SJCRH30 (cell line): Measurements from ENCODE around the gene ELMOD3. TPM values are rescaled to one million over a fixed set of nuclear protein-coding genes. Genes with fewer than 3 reads are reported as not detected.
"Not testable (repeated sequence)": the region's sequence is repeated elsewhere in the genome, so short reads cannot be mapped to it uniquely, and the experiment has no call there.

ENCODE experiments used
- DNase-seq, 2 experiments: peaks; one replicate each; pipeline ENCODE4 v3.0.0-alpha.2; 2015 to 2020
- H3K27ac ChIP-seq: fragments of 250-450 bp; sonication (Bioruptor Pico); 2 replicates; pipeline ENCODE4 v1.5.1; 2020; ENCODE audit warnings: mild to moderate bottlenecking, moderate library complexity
- H3K27me3 ChIP-seq: fragments of 250-450 bp; sonication (Bioruptor Pico); 2 replicates; pipeline ENCODE4 v1.5.1; 2020; ENCODE audit warnings: mild to moderate bottlenecking, moderate library complexity
- H3K36me3 ChIP-seq: fragments of 250-450 bp; sonication (Bioruptor Pico); 2 replicates; pipeline ENCODE4 v1.5.1; 2020; ENCODE audit warnings: mild to moderate bottlenecking, moderate library complexity
- H3K4me1 ChIP-seq: fragments of 250-450 bp; sonication (Bioruptor Pico); 2 replicates; pipeline ENCODE4 v1.5.1; 2020; ENCODE audit warnings: mild to moderate bottlenecking, moderate library complexity
- H3K4me3 ChIP-seq: fragments of 250-450 bp; sonication (Bioruptor Pico); 2 replicates; pipeline ENCODE4 v1.5.1; 2020; ENCODE audit warnings: mild to moderate bottlenecking, moderate library complexity
- H3K9me3 ChIP-seq: fragments of 250-450 bp; sonication (Bioruptor Pico); replicated peaks from 2 replicates; pipeline ENCODE4 v1.5.1; 2020; ENCODE audit warnings: mild to moderate bottlenecking, moderate library complexity
- total RNA-seq: library from RNA; depleted of rRNA; stranded (reverse); fragments of >200 nt; shearing (Covaris generic); gene quantifications from 2 replicates; pipeline ENCODE4 v1.2.3, GENCODE V29; 2014

ELMOD3 gene
- total RNA-seq, 1 experiment from 2014 or later = 19.3 TPM

DNA sequence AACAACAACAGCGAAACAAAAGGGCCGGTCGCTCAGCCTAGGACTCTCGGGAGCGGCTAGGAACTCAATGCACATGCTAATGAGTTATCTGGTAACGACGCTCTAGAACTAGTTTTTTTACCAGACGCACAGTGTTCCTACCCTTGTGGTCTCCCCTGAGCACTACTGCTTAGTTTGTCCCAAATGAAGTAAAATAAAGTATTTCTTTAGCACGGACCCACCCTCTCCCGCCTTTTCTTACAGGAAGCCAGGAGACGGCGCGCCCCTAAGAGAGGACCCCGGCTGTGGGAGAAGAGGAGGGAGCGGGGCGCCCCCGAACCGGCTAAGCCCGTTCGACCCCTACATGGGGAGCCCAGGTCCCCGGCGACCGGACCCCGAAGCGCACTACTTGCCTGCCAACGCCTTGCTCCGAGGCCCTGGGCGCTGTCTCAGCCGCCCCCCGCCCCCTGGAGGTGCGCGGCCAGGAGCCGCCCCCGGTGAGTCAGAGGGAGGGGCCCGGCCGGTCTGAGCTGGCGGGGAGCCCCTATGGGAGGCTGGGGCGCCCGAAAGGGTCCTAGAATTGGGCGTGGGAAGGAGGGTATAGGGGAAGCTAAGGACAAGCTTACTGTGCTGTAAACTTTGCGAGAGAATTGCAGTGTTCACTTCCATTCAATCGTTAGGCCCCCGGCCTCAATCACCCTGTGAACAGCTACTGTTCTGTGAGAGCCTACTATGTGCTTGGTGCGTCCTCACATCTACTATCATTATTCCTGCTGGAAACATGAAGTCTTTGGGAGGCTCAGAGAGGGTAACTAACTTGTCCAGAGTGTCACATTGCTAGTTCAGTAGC is 59.2 kb downstream of the ELMOD3 start:
- DNase-seq = no peak
- Histone ChIP-seq H3K9me3 (no peaks in the 10 kb centered on the region), H3K4me1 (peaks cover 3% of the 10 kb centered on the region; the same call in 1 of the 2 replicates), H3K36me3 (no peaks in the 10 kb centered on the region), H3K4me3 (no peak overlapping the region), H3K27me3 (no peaks in the 10 kb centered on the region), H3K27ac (no peak overlapping the region)

DNA sequence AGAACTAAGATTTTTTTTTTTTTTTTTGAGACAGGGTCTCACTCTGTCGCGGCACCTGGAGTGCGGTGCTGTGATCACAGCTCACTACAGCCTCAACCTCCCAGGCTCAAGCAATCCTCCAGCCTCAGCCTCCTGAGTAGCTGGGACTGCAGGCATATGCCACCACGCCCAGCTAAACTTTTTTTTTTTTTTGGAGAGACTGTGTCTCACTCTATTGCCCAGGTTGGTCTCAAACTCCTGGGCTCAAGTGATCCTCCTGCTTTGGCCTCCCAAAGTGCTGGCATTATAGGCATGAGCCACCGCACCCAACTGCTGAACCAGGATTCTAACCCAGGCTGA is 59.8 kb downstream of the ELMOD3 start:
- H3K9me3 ChIP-seq, H3K27me3 ChIP-seq, H3K4me1 ChIP-seq, H3K27ac ChIP-seq, H3K4me3 ChIP-seq, H3K36me3 ChIP-seq, DNase-seq: not testable (repeated sequence)

DNA sequence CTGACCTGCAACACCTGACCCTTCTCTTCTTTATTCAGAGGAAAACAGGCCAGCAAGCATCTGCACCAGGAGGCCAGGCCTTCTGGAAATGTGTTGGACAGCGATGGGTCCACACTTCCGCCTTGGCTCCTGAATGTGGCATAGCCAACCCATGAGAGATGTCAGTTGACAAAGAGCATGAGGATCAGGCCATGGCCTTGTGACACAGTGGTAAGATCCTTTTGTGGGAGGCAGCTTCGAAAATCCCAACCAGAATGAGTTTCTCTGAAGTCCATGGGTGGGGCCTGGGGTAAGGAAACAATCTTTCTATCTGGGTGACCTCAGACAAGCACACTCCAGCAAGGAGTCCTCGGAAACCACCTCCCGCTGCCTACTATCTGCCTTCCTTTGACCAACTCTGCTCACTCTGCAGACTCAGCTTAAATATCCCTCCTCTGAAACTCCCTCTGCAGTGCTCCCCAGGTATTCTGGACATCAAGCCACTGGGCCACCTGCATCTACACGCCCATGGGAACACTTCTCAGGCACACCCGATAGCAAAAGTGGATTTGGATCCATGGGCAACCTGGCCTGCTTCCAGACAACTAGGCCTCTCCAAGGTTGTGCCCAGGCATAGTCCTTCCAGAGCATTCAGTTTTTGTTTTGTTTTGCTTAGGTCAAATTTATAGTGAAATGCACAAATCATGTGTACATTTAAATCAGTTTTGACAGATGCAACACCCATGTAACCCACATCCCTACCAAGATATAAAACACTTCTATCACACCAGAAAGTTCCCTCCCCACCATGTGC is 60.4 kb downstream of the ELMOD3 start:
- no peak overlapping the region for H3K27ac ChIP-seq
- DNase-seq = no peak
- no peak overlapping the region for H3K4me3 ChIP-seq
- H3K9me3 ChIP-seq = no peaks in the 10 kb centered on the region
- H3K27me3 ChIP-seq = no peaks in the 10 kb centered on the region
- H3K4me1 ChIP-seq = peaks cover 3% of the 10 kb centered on the region; the same call in 1 of the 2 replicates
- no peaks in the 10 kb centered on the region for H3K36me3 ChIP-seq

DNA sequence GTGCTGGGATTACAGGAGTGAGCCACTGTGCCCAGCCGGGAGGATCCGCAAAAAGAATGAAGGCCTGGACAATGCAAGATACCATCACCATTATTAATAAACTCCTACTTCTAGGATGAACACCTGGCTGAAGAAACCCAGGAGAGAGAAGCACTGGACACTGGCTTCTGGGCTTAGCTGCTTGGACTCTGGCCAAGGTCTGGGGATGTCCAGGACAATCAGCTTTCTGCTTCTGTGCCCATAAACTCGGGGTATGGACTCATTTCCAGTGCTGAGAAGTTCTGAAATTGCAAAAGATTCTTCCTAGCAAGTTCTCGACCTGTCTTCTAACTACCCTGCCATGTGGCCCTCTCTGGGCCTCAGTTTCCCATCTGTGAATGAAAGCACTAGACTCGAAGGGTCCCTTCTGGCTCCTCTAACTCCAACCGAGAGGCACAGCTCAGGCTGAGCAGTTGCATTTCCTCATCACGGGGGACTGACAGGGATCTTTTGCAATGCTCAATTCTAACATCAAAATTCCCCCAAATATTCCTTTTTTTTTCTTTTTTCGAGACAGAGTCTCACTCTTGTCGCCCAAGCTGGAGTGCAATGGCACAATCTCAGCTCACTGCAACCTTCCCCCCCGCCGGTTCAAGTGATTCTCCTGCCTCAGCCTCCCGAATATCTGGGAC is 61.5 kb downstream of the ELMOD3 start:
- H3K4me1 ChIP-seq = peaks cover 7% of the 10 kb centered on the region
- no peak overlapping the region for H3K27ac ChIP-seq

DNA sequence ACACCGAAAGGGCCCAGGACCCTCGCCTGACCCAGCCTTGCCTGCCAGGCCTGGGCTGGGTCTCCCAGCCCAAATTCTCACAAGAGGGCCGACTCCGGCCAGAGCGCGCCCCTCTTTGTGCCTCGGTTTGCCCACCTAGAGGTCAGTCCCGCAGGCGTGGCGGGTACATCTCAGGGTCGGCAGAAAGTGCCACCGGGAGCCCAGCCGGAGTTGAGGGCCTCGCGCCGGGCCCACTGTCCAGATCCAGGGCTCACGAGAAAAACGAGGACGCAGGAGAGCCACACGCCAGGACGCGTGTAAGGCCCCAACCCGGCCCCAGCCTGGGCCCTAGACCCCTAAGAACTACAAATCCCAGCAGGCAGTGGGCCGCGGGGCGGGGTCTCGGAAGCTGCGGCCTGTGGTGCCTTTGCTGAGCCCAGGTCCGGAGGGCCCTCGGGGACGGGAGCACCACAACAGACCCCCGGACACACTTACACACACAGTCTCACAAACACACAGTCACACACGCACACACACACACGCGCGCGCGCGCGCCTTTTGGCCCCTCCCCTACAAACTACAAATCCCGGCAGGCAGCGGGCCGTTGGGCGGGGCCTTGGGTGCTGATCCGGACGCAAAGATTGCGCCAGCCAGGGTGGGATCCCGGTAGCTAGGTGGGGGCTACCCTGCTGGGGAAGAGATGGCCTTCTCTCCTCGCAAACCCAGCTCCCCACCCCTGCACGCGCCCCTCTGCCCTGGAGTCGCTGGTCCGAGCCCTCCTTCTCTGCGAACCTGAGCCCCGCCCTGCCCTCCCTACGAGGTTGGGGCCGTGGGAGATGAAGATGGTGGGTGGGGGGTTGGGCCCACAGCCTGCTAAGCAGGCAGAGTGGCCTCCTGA is 63.8 kb downstream of the ELMOD3 start, which contains the start of gene SH2D6:
Gene SH2D6, plus strand, starts transcription at position 583 of the 877 bp plus-strand sequence. CDS start 10,752 bp downstream, outside the sequence.
- no peaks in the 10 kb centered on the region for H3K27me3 ChIP-seq
- H3K4me3 ChIP-seq = peak within 1 kb of the TSS; percentile 72
- H3K36me3 ChIP-seq = no peaks in the 10 kb centered on the region
- peaks cover 13% of the 10 kb centered on the region for H3K4me1 ChIP-seq
- peak; percentile 89 to 94 for DNase-seq
- H3K9me3 ChIP-seq = no peaks in the 10 kb centered on the region
- peak within 1 kb of the TSS; percentile 84 for H3K27ac ChIP-seq

More for the DNA sequence above, 61.5 kb downstream of the ELMOD3 start:
- Histone ChIP-seq H3K4me3 (no peak overlapping the region), H3K9me3 (no peaks in the 10 kb centered on the region), H3K27me3 (no peaks in the 10 kb centered on the region), H3K36me3 (no peaks in the 10 kb centered on the region)
- no peak for DNase-seq

DNA sequence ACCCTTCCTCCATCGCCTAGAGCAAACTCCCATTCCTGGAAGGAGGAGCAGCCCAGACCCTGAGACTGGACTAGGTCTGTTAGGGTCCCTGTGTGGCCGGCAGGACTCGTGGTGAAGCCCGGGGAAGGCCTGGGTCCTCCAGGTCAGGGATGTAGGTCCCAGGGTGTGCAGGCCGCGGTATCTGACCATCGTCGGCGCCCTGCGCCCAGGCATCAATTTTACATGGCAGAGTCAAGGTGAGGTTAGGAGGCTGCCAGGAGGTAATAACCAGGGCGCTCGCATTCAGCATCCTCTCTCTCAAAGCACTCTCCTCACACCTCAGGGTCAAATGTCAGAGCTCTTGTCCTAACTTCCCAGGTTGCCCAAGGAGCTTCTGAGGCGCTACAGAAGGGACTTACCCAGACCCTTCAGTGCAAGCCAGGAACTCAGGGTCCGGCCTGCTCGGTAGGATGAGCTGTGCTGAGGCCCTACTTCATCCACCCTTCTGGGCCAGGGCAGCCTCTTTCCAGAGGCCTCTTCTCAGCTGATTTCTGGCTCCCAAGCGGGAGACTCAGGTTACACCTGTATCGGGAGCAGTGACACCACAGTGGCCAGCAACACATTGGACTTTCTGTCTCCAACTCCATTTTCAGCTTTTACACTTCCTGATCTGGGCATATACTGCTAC is 64.6 kb downstream of the ELMOD3 start:
- H3K4me1 ChIP-seq = peaks cover 18% of the 10 kb centered on the region
- no peaks in the 10 kb centered on the region for H3K27me3 ChIP-seq
- H3K27ac ChIP-seq = peak overlapping the region; percentile 84
- peak overlapping the region; percentile 72 for H3K4me3 ChIP-seq
- no peaks in the 10 kb centered on the region for H3K9me3 ChIP-seq
- no peak for DNase-seq
- no peaks in the 10 kb centered on the region for H3K36me3 ChIP-seq

DNA sequence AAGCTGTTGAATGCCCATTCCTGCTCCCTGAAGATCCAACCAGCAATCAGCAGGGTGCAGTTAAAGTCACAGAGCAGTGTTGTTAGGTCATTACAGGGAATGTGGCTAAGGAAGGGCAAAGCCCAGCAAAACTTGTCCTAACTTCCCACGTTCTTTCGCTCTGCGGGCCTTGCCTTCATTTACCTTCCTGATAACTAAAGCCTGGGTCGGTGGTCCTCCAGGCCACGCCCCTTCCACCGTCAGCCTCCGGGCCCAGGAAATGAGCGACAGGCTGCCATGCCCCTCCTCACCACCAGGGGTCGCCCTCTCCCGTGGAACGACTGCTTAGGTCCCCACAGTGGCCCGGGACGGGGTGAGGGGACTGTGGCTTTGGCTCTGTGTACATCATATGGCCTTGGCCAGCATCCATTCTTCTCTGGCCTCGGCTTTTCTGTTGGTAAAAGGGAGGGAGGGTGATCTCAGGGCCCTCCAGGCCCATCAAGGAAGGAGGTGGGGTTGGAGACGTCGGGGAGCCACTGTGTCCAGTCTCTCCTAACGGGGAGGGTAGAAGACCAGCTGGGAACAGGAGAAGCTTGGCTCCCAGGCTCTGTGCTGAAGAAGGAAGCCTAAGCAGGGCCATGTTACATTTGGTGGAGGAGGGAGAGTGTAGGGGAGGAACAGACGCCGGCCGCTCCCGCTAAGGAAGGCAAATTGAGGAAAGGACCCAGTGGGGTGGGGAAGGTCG is 66.1 kb downstream of the ELMOD3 start:
- H3K36me3 ChIP-seq = no peaks in the 10 kb centered on the region
- H3K27ac ChIP-seq = 0 out of 2 replicates have a peak overlapping the region, but pooled peaks have one; percentile 2
- peak; percentile 89 to 96 for DNase-seq
- H3K27me3 ChIP-seq = no peaks in the 10 kb centered on the region
- peak overlapping the region; percentile 4 for H3K4me3 ChIP-seq
- peaks cover 18% of the 10 kb centered on the region for H3K4me1 ChIP-seq
- H3K9me3 ChIP-seq = no peaks in the 10 kb centered on the region

DNA sequence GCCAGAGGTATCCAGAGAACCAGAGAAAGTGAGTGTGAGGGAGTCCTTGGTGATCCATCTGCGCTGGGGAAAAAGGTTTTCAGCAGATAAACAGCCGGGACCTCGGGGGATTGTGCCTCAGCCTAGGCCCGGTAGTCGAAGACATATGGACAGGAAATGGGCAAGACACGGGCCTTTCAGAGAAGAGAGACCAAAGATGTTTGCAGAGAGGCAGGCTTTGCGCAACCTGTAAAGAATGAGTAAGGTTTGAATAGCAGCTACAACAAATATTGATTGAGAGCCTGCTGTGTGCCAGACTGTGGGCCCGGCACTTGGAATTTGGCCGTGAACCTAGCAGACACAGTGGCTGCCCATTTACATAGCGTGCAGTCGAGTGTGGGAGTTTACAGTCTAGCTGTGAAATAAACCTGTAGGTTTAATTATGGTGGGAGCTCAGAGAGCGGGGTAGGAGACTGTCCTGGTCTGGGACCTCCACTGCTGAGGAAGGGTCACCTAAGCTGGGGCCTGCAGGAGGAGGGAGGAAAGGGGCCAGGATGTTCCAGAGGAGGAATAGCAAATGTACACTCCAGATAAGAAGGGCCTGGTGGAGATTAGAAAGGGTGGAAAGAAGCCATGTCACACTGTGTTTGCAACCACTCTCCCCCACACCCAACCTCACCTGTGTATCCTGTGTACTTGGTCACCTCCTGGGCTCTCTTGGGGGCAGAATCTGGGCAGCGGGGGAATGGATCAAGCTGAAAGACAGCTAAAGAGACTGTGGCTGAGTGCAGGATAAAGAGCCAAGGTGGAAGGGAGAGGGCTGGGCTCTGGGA is 66.9 kb downstream of the ELMOD3 start:
- H3K36me3 ChIP-seq = no peaks in the 10 kb centered on the region
- H3K4me3 ChIP-seq = no peak overlapping the region
- peaks cover 18% of the 10 kb centered on the region for H3K4me1 ChIP-seq
- 0 out of 2 replicates have a peak overlapping the region, but pooled peaks have one; percentile 2 for H3K27ac ChIP-seq
- no peaks in the 10 kb centered on the region for H3K9me3 ChIP-seq
- H3K27me3 ChIP-seq = no peaks in the 10 kb centered on the region
- no peak for DNase-seq

DNA sequence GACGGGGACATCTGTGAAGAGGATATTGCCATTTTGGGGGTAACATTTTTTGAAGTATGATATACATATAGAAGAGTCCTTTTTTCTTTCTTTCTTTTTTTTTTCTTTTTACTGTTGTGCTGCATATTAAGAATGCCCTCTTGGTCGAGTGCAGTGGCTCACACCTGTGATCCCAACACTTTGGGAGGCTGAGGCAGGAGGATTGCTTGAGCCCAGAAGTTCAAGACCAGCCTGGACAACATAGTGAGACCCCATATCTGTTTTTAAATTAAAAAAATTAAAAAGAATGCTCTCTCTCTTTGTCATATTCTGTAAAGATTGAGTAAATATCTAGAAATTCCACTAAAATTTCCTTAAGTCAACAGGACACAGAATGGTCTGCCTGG is 67.5 kb downstream of the ELMOD3 start:
- Histone ChIP-seq H3K27me3 (no peaks in the 10 kb centered on the region), H3K36me3 (no peaks in the 10 kb centered on the region), H3K27ac (no peak overlapping the region), H3K4me1 (peaks cover 18% of the 10 kb centered on the region), H3K4me3 (no peak overlapping the region), H3K9me3 (no peaks in the 10 kb centered on the region)
- DNase-seq = no peak

DNA sequence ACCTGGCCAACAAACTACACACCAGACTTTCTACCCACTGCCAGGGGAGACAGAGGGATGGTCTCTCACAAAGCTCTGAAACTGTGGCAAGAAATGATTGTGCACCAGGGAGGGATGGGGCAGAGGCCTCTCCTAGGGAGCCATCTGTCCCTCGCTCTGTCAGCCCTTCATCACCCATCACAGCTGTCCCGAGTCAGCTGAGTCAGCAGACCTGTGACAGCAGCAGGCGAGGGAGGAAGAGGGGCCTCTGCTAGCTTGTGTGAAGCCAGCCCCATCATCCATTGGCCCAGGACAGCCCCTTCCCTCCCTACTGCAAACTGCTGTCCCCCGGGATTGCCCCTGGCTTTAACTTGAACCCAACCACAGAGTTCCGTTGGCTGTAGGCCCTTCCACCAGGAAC is 69.0 kb downstream of the ELMOD3 start:
- H3K27me3 ChIP-seq = no peaks in the 10 kb centered on the region
- no peaks in the 10 kb centered on the region for H3K36me3 ChIP-seq
- H3K4me3 ChIP-seq = no peak overlapping the region
- no peak overlapping the region for H3K27ac ChIP-seq
- H3K4me1 ChIP-seq = peaks cover 15% of the 10 kb centered on the region
- no peaks in the 10 kb centered on the region for H3K9me3 ChIP-seq
- peak; percentile 64 to 73 for DNase-seq

DNA sequence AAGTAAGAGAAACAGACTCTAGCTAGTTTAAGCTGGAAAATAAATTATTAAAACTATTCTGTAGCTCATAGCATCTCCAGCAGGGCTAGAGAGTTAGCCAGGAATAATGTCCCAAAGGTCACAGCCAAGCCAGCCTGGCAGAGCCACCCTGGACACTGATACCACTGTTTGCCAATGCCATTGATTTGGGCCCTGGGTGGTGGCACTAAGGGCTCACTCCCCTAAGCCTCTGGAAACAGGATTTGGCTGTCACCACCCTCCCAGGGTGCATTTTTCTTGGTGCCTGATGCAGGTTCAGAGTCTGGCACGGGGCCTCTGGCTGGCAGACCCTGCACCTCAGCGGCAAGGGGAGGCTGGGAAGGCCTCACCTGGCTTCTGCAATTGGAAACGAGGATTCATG is 71.0 kb downstream of the ELMOD3 start:
- H3K27me3 ChIP-seq = no peaks in the 10 kb centered on the region
- H3K36me3 ChIP-seq = no peaks in the 10 kb centered on the region
- DNase-seq = no peak
- no peak overlapping the region for H3K4me3 ChIP-seq
- H3K4me1 ChIP-seq = peaks cover 15% of the 10 kb centered on the region
- no peak overlapping the region for H3K27ac ChIP-seq
- H3K9me3 ChIP-seq = no peaks in the 10 kb centered on the region

DNA sequence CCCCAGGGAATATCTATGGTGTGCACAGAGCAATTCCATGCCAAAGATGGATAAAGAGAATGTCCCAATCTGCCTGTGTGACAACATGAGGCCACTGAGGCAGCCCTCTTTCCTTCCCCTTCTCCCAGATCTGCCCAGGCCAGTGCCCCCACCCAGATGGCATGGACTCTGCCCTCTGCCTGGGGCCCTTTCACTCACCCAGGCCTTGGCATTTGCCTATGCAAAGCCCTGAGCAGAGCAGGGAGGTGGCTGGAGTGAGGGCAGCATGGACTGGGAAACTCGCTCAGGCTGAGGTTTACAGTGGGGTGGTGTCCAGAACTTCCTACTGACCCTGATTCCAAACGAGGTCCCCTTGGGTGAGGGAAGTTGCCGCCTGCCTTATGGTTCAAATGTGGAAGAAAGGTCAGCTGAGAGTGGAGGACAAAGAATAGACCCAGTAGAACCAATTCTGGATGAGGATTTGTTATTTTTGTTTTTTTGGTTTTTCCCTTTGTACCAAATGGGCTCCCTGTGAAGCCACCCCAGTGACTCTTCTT is 72.8 kb downstream of the ELMOD3 start:
- H3K27me3 ChIP-seq = no peaks in the 10 kb centered on the region
- DNase-seq = no peak
- no peak overlapping the region for H3K4me3 ChIP-seq
- H3K4me1 ChIP-seq = peaks cover 20% of the 10 kb centered on the region
- no peak overlapping the region for H3K27ac ChIP-seq
- H3K9me3 ChIP-seq = no peaks in the 10 kb centered on the region
- no peaks in the 10 kb centered on the region for H3K36me3 ChIP-seq
